Activated CD8-positive, alpha-beta T cell treated with anti-CD3 and anti-CD28 coated beads for 36 hours (primary cell): ENCODE results near the gene LIMA1. TPM values are rescaled to one million over a fixed set of nuclear protein-coding genes. Genes with fewer than 3 reads are reported as not detected.

ENCODE experiments used
- ATAC-seq: fragments of 200-7000 bp; cut with Tn5 transposase; one replicate; pipeline ENCODE4 v1.10.0; 2021; ENCODE audit warnings: mild to moderate bottlenecking, moderate library complexity
- CTCF ChIA-PET: fragments of 350-600 bp; sonication (Branson Sonifier 250); formaldehyde crosslinking; loops from one replicate; lab custom pipeline; 2021; ENCODE audit warnings: antibody characterized with exemption; lab: Charles Lee
- POLR2A ChIA-PET: fragments of 350-600 bp; sonication (Branson Sonifier 250); formaldehyde crosslinking; loops from one replicate; lab custom pipeline; 2021; ENCODE audit warnings: antibody characterized with exemption; lab: Charles Lee
- DNase-seq: peaks from one replicate; pipeline ENCODE4 v3.0.0-alpha.2; 2020
- H3K27ac Mint-ChIP-seq: one replicate; pipeline ENCODE4 v1.8.0; 2021; ENCODE audit warnings: mild to moderate bottlenecking, mixed read lengths
- H3K27me3 Mint-ChIP-seq: one replicate; pipeline ENCODE4 v1.8.0; 2021; ENCODE audit warnings: mixed read lengths
- H3K36me3 Mint-ChIP-seq: one replicate; pipeline ENCODE4 v1.8.0; 2021; ENCODE audit warnings: low read depth, mixed read lengths
- H3K4me1 Mint-ChIP-seq: one replicate; pipeline ENCODE4 v1.8.0; 2021; ENCODE audit warnings: low read depth, mixed read lengths
- H3K4me3 Mint-ChIP-seq: one replicate; pipeline ENCODE4 v1.8.0; 2021; ENCODE audit warnings: mild to moderate bottlenecking, moderate library complexity, mixed read lengths
- H3K9me3 Mint-ChIP-seq: one replicate; pipeline ENCODE4 v1.8.0; 2021; ENCODE audit warnings: mixed read lengths
- intact Hi-C: fragments of 100-400 bp; cut with micrococcal nuclease; formaldehyde crosslinking; loops from one replicate; pipeline ENCODE4 v1.10.0; 2022
- total RNA-seq, 2 experiments: library from RNA; stranded (reverse); gene quantifications; one replicate each; pipeline ENCODE4 v1.2.3, GENCODE V29; 2021
- TF ChIP-seq, protein P1 (sequence below): fragments of 200-600 bp; IDR thresholded peaks from one replicate; pipeline ENCODE4 v1.8.0; 2022; ENCODE audit warnings: antibody characterized with exemption, mild to moderate bottlenecking

LIMA1 gene
- total RNA-seq, 2 experiments from 2014 or later: 44.2 to 45.5 TPM

DNA sequence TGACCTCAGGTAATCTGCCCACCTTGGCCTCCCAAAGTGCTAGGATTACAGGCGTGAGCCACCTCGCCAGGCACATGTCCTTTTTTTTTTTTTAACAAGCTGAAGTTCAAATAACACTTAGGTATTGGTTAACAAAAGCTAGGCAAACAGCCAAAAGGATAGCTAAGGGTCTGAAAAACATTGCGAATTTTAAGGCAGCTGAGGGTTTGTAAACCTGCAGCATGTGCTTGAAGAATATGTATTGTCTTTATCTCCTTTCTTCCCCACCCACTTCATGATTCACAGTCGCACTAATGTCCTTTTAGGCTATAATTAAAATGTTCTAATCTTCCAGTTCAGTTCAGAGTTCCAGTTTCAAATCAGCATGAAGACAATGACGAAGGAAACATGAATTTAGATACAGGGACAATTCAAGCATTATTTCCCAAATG lies 86.0 kb downstream of the LIMA1 start:
- Mint-ChIP-seq H3K4me3 (no peak overlapping the region), H3K36me3 (peaks cover 29% of the 10 kb centered on the region), H3K9me3 (no peaks in the 10 kb centered on the region), H3K27ac (no peak overlapping the region), H3K27me3 (no peaks in the 10 kb centered on the region), H3K4me1 (no peaks in the 10 kb centered on the region)
- DNase-seq (no peak), ATAC-seq (no peak)
- TF ChIP-seq, protein P1, sequence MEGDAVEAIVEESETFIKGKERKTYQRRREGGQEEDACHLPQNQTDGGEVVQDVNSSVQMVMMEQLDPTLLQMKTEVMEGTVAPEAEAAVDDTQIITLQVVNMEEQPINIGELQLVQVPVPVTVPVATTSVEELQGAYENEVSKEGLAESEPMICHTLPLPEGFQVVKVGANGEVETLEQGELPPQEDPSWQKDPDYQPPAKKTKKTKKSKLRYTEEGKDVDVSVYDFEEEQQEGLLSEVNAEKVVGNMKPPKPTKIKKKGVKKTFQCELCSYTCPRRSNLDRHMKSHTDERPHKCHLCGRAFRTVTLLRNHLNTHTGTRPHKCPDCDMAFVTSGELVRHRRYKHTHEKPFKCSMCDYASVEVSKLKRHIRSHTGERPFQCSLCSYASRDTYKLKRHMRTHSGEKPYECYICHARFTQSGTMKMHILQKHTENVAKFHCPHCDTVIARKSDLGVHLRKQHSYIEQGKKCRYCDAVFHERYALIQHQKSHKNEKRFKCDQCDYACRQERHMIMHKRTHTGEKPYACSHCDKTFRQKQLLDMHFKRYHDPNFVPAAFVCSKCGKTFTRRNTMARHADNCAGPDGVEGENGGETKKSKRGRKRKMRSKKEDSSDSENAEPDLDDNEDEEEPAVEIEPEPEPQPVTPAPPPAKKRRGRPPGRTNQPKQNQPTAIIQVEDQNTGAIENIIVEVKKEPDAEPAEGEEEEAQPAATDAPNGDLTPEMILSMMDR: no peak
- ChIA-PET CTCF (interaction anchor here (1.0 to 2.0 kb wide), 4 partner anchors 10 to 117 kb away, joined by 3 to 7 read pairs (median 4); no protein-coding TSS in a partner anchor), POLR2A (interaction anchor here (1.0 kb wide), 1 partner anchor 135 kb away, joined by 4 read pairs; no protein-coding TSS in a partner anchor)
- intact Hi-C loops: no loop called here

DNA sequence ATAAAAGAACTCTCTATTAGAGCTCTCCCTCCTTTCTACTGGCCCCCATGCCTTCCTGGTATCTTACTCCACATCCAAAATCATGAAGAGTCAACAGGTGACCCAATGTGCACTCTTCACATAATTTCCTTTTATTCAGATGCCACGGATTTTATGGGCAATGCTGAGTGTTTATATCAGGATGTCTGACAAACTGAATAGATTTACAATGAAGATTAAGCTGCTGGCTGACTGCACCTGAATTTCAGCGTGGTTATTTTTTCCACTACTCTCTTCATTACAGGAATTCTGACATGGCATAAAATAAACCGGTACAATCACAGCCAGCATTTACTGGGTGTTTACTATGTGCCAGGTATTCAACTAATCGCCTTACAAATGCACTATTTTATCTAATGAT lies 86.8 kb downstream of the LIMA1 start:
- H3K27ac Mint-ChIP-seq: peak overlapping the region; percentile 49
- H3K4me1 Mint-ChIP-seq: no peaks in the 10 kb centered on the region
- no peak overlapping the region for H3K4me3 Mint-ChIP-seq
- CTCF ChIA-PET: interaction anchor here (1.0 to 2.0 kb wide), 6 partner anchors 10 to 118 kb away, joined by 3 to 7 read pairs (median 3); no protein-coding TSS in a partner anchor
- POLR2A ChIA-PET: interaction anchor here (0.7 to 1.1 kb wide), 3 partner anchors 37 to 136 kb away, joined by 3 to 7 read pairs (median 4); no protein-coding TSS in a partner anchor
- no peaks in the 10 kb centered on the region for H3K9me3 Mint-ChIP-seq
- intact Hi-C loops: no loop called here
- DNase-seq (no peak), ATAC-seq (no peak)
- H3K36me3 Mint-ChIP-seq: peaks cover 29% of the 10 kb centered on the region
- TF ChIP-seq, protein P1: no peak
- H3K27me3 Mint-ChIP-seq: no peaks in the 10 kb centered on the region

DNA sequence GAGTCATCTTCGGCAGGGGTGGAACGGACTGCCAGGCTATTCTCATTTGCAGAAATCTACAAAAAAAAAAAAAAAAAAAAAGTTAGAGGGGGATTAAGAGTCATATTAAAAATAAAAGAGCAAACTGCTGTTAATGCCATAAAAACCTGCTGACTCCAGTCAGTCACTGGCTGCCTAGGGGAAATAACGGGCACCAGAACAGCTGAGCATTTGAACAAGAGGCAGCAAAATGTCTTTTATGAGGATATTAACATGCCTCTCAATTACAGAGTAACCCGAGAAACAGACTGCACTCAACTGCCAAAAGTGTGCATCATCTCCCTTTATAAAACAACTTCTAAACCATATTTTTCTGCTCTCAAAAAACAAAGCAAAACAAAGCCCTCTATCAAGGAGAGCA lies 87.5 kb downstream of the LIMA1 start:
- ChIA-PET POLR2A (interaction anchor here (1.1 kb wide), 1 partner anchor 38 kb away, joined by 3 read pairs; no protein-coding TSS in a partner anchor), CTCF (interaction anchor here (1.0 to 2.0 kb wide), 4 partner anchors 9 to 119 kb away, joined by 3 to 7 read pairs (median 4); no protein-coding TSS in a partner anchor)
- Mint-ChIP-seq H3K9me3 (no peaks in the 10 kb centered on the region), H3K4me3 (no peak overlapping the region), H3K4me1 (no peaks in the 10 kb centered on the region), H3K27ac (no peak overlapping the region), H3K27me3 (no peaks in the 10 kb centered on the region), H3K36me3 (peaks cover 26% of the 10 kb centered on the region)
- TF ChIP-seq, protein P1: no peak
- intact Hi-C loops: no loop called here
- no peak for DNase-seq
- no peak for ATAC-seq

DNA sequence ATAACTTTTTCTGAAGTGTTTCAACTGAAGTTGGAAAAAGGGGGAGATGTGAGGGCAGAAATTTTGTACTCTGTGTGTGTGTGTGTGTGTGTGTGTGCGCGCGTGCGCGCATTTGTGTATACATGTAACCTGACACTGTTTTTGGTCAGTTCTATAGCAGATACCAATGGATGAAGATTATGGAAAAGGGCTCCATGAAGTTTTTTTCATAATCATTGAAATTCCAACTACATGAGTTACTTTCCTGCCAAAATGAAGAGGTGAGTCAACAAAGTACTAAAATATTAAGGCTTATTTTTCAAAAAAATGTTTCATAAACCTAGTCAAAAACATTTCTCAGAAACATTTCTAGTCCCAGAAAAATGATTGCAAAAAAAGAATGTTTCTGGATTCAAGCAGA lies 90.4 kb downstream of the LIMA1 start:
- intact Hi-C loops: no loop called here
- Mint-ChIP-seq H3K9me3 (no peaks in the 10 kb centered on the region), H3K36me3 (peaks cover 24% of the 10 kb centered on the region), H3K4me3 (no peak overlapping the region), H3K4me1 (peaks cover 15% of the 10 kb centered on the region), H3K27me3 (no peaks in the 10 kb centered on the region), H3K27ac (peak overlapping the region; percentile 30)
- ATAC-seq (no peak), DNase-seq (no peak)
- CTCF ChIA-PET: no interaction called here
- POLR2A ChIA-PET: no interaction called here
- TF ChIP-seq, protein P1: no peak

DNA sequence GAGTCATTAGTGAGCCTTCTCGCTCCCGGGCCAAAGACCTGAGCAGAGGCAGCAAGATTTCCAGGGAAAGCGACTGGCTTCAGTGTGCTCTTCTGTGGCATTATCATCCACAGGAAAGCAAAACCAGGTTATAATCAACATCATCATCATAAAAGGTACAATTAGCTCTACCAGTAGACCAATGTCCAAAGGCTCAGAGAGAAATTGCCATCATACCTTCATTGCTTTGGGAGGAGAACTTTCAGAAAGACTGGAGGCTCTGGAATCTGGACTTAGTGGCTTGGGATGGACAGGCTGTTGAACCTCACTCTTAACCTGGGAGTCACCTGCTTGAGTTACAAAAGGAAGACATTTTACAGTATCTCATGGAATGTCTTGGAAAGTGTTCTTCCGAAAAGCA lies 91.1 kb downstream of the LIMA1 start:
- intact Hi-C loops: no loop called here
- ATAC-seq (no peak), DNase-seq (no peak)
- Mint-ChIP-seq H3K27ac (no peak overlapping the region), H3K4me1 (peaks cover 21% of the 10 kb centered on the region), H3K4me3 (no peak overlapping the region), H3K36me3 (peaks cover 24% of the 10 kb centered on the region), H3K27me3 (no peaks in the 10 kb centered on the region), H3K9me3 (no peaks in the 10 kb centered on the region)
- POLR2A ChIA-PET: no interaction called here
- CTCF ChIA-PET: interaction anchor here (1.0 kb wide), 1 partner anchor 123 kb away, joined by 3 read pairs; no protein-coding TSS in a partner anchor
- TF ChIP-seq, protein P1: no peak
